HepG2 (cell line): ENCODE data around the gene STRN3. TPM values are rescaled to one million over a fixed set of nuclear protein-coding genes. Genes with fewer than 3 reads are reported as not detected.
A peak's percentile ranks its signal among the peaks of the same experiment; 100 is the strongest.

ENCODE experiments used
- ARNT ChIP-seq: fragments of 450-650 bp; IDR thresholded peaks from 2 replicates; pipeline ENCODE4 v1.6.1; 2017
- CHD4 ChIP-seq: fragments of 200-600 bp; sonication (generic); IDR thresholded peaks from 2 replicates; pipeline ENCODE4 v1.7.0; 2017; ENCODE audit warnings: mild to moderate bottlenecking, low read length, borderline replicate concordance
- DR1 ChIP-seq: sonication (generic); formaldehyde crosslinking; IDR thresholded peaks from 2 replicates; pipeline ENCODE4 v1.8.0; 2021; ENCODE audit warnings: mild to moderate bottlenecking, missing genetic modification reagents, inconsistent platforms
- FOXJ3 ChIP-seq: sonication (generic); formaldehyde crosslinking; IDR thresholded peaks from 2 replicates; pipeline ENCODE4 v1.4.0; 2020; ENCODE audit warnings: missing genetic modification reagents, mild to moderate bottlenecking, borderline replicate concordance
- GMEB2 ChIP-seq: IDR thresholded peaks from 2 replicates; pipeline ENCODE4 v1.6.1; 2016; ENCODE audit warnings: missing biosample characterization, missing genetic modification reagents, low read depth
- HMGA1 ChIP-seq: sonication (generic); formaldehyde crosslinking; conservative IDR thresholded peaks from 2 replicates; pipeline ENCODE4 v1.4.0; 2020; ENCODE audit warnings: missing genetic modification reagents
- IRF9 ChIP-seq: sonication (generic); formaldehyde crosslinking; IDR thresholded peaks from 2 replicates; pipeline ENCODE4 v1.8.0; 2022; ENCODE audit warnings: missing genetic modification reagents, mild to moderate bottlenecking, borderline replicate concordance
- KLF16 ChIP-seq, 2 experiments: sonication (generic) in 1 of 2; formaldehyde crosslinking in 1 of 2; IDR thresholded peaks; 2 replicates each; pipeline versions ENCODE4 v1.6.1 to v1.8.0; 2016 to 2023; ENCODE audit warnings: missing genetic modification reagents in 2 of 2, missing compliant biosample characterization in 1 of 2
- PAX8 ChIP-seq: sonication (generic); formaldehyde crosslinking; IDR thresholded peaks from 2 replicates; pipeline ENCODE4 v1.8.0; 2022; ENCODE audit warnings: mild to moderate bottlenecking, missing genetic modification reagents, borderline replicate concordance
- PRPF4 ChIP-seq: fragments of 200-400 bp; formaldehyde crosslinking; IDR thresholded peaks from 2 replicates; pipeline ENCODE4 v1.6.1; 2016; ENCODE audit warnings: low read length, low read depth; ENCODE audit not compliant: poor library complexity, severe bottlenecking
- RFX5 ChIP-seq: IDR thresholded peaks from 2 replicates; pipeline ENCODE4 v1.6.1; 2011; ENCODE audit warnings: low read depth, low read length, improper control_type of control experiment
- SNAPC5 ChIP-seq: sonication (generic); formaldehyde crosslinking; IDR thresholded peaks from 2 replicates; pipeline ENCODE4 v1.8.1; 2023; ENCODE audit warnings: mild to moderate bottlenecking, missing genetic modification reagents, borderline replicate concordance
- STAT5B ChIP-seq: sonication (generic); formaldehyde crosslinking; IDR thresholded peaks from 2 replicates; pipeline ENCODE4 v1.4.0; 2020; ENCODE audit warnings: missing genetic modification reagents
- TAF15 ChIP-seq: fragments of 200-400 bp; formaldehyde crosslinking; IDR thresholded peaks from one replicate; pipeline ENCODE4 v1.6.1; 2018; ENCODE audit warnings: mild to moderate bottlenecking, low read depth, low read length; ENCODE audit not compliant: poor library complexity, severe bottlenecking
- ZFP37 ChIP-seq: sonication (generic); formaldehyde crosslinking; IDR thresholded peaks from 2 replicates; pipeline ENCODE4 v1.4.0; 2020; ENCODE audit warnings: missing genetic modification reagents, borderline replicate concordance
- ZNF260 ChIP-seq: sonication (generic); formaldehyde crosslinking; IDR thresholded peaks from 2 replicates; pipeline ENCODE4 v1.4.0; 2020; ENCODE audit warnings: missing genetic modification reagents, low read depth, mild to moderate bottlenecking, borderline replicate concordance
- ZNF431 ChIP-seq: sonication (generic); formaldehyde crosslinking; IDR thresholded peaks from 2 replicates; pipeline ENCODE4 v1.9.0; 2022; ENCODE audit warnings: missing genetic modification reagents, low read depth, mild to moderate bottlenecking, borderline replicate concordance
- ZNF432 ChIP-seq: sonication (generic); formaldehyde crosslinking; IDR thresholded peaks from 2 replicates; pipeline ENCODE4 v1.5.0; 2020; ENCODE audit warnings: missing genetic modification reagents, mild to moderate bottlenecking, borderline replicate concordance
- ZNF672 ChIP-seq: sonication (generic); formaldehyde crosslinking; IDR thresholded peaks from 2 replicates; pipeline ENCODE4 v1.8.1; 2022; ENCODE audit warnings: missing genetic modification reagents
- ZNF776 ChIP-seq: sonication (generic); formaldehyde crosslinking; IDR thresholded peaks from 2 replicates; pipeline ENCODE4 v1.4.0; 2020; ENCODE audit warnings: mild to moderate bottlenecking, missing genetic modification reagents
- ZNF782 ChIP-seq: sonication (generic); formaldehyde crosslinking; IDR thresholded peaks from 2 replicates; pipeline ENCODE4 v1.4.0; 2020; ENCODE audit warnings: missing genetic modification reagents, mild to moderate bottlenecking, borderline replicate concordance
- polyA plus RNA-seq, 8 experiments: library from polyadenylated mRNA; depleted of rRNA in 3 of 8; stranded (reverse) in 7 of 8; unstranded in 1 of 8; fragments of >200 nt; fragmentation: Illumina TruSeq in 4 of 8; extraction: Trizol in 4 of 8; gene quantifications; 2 replicates each; pipeline versions ENCODE4 v1.2.1 to v1.2.3, GENCODE V29; 2011 to 2016; ENCODE audit warnings: low read depth in 4 of 8, missing spikeins in 1 of 8, mixed read lengths in 1 of 8; ENCODE audit not compliant: insufficient read depth in 1 of 8
- total RNA-seq, 5 experiments: library from RNA; depleted of rRNA; stranded (reverse); fragments of >200 nt; fragmentation: Illumina TruSeq; extraction: Trizol; gene quantifications; 2 replicates each; pipeline ENCODE4 v1.2.3, GENCODE V29; 2016; ENCODE audit warnings: low read depth in 1 of 5
- TF ChIP-seq, protein P1 (sequence below): sonication (generic); formaldehyde crosslinking; IDR thresholded peaks from 2 replicates; pipeline ENCODE4 v1.4.0; 2020; ENCODE audit warnings: missing genetic modification reagents, borderline replicate concordance

Gene STRN3
- total and polyA plus RNA-seq, 2 of the 13 experiments (the other 11 are each of a cell fraction or from before 2014, with no cell fraction given) = 49.4 to 123 TPM

DNA sequence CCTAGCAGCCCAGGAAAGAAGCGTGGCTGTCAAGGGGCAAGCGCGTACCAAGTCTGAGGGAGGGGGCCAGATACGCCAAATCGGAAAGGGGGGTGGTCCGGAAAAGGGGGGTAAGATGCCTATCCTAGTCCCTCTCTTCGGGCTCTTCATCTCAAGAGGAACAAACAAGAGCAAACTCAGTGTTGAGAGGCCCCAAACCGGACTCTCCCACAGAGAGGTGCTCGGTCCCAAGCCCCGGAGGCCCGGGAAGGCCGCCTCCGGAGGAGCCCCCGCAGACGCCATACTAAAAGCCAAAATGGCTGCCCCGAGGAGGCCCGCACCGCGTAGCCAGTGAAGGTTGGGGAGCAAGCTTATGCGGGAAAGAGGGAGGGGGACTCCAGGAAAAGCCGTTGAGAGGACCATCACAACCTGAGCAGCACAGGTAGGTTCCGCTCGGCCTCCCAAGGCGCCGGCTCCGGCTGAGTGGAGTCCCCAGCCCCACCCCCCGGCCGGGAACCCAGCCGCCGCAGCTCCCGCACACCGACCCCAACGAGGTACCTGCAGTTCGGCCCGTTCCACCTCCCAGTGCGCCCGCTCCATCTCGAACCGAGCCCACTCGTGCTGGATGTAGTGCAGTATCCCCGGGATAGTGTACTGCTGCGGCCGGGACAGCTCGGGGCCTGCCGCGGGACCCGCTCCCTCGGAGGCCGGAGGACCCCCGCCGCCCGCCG lies 657 bp downstream of the STRN3 start, which contains the start of gene AP4S1 (continued):
- no peak; the same call in 1 of the 2 replicates for TF ChIP-seq DR1 (CRISPR knock-in tag)
- TF ChIP-seq STAT5B = 0 out of 2 replicates have a peak, but pooled peaks have one; percentile 65
- TF ChIP-seq ZNF776 = peak; percentile 91
- no peak for TF ChIP-seq PRPF4
- peak; percentile 97 for TF ChIP-seq ZNF782 (CRISPR knock-in tag)
- no peak for TF ChIP-seq ARNT
- TF ChIP-seq, protein P1, sequence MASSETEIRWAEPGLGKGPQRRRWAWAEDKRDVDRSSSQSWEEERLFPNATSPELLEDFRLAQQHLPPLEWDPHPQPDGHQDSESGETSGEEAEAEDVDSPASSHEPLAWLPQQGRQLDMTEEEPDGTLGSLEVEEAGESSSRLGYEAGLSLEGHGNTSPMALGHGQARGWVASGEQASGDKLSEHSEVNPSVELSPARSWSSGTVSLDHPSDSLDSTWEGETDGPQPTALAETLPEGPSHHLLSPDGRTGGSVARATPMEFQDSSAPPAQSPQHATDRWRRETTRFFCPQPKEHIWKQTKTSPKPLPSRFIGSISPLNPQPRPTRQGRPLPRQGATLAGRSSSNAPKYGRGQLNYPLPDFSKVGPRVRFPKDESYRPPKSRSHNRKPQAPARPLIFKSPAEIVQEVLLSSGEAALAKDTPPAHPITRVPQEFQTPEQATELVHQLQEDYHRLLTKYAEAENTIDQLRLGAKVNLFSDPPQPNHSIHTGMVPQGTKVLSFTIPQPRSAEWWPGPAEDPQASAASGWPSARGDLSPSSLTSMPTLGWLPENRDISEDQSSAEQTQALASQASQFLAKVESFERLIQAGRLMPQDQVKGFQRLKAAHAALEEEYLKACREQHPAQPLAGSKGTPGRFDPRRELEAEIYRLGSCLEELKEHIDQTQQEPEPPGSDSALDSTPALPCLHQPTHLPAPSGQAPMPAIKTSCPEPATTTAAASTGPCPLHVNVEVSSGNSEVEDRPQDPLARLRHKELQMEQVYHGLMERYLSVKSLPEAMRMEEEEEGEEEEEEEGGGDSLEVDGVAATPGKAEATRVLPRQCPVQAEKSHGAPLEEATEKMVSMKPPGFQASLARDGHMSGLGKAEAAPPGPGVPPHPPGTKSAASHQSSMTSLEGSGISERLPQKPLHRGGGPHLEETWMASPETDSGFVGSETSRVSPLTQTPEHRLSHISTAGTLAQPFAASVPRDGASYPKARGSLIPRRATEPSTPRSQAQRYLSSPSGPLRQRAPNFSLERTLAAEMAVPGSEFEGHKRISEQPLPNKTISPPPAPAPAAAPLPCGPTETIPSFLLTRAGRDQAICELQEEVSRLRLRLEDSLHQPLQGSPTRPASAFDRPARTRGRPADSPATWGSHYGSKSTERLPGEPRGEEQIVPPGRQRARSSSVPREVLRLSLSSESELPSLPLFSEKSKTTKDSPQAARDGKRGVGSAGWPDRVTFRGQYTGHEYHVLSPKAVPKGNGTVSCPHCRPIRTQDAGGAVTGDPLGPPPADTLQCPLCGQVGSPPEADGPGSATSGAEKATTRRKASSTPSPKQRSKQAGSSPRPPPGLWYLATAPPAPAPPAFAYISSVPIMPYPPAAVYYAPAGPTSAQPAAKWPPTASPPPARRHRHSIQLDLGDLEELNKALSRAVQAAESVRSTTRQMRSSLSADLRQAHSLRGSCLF (CRISPR knock-in tag) = peak; percentile 82; the same call in 1 of the 2 replicates
- peak; percentile 65; the same call in 1 of the 2 replicates for TF ChIP-seq ZFP37 (CRISPR knock-in tag)
- TF ChIP-seq ZNF432 = no peak
- TF ChIP-seq FOXJ3 (CRISPR knock-in tag) = no peak
- no peak; a peak in 1 of 4 replicates for TF ChIP-seq KLF16 (CRISPR knock-in tag; IDR thresholded peaks at IDR 0.05)
- TF ChIP-seq SNAPC5 (CRISPR knock-in tag) = peak; percentile 24; the same call in 1 of the 2 replicates
- no peak for TF ChIP-seq CHD4
- TF ChIP-seq ZNF672 = no peak
- TF ChIP-seq RFX5 = no peak
- TF ChIP-seq ZNF260 = no peak
- peak; percentile 78; the same call in 1 of the 2 replicates for TF ChIP-seq PAX8 (CRISPR knock-in tag)
- no peak for TF ChIP-seq ZNF431
- no peak for TF ChIP-seq HMGA1
- peak; percentile 92 for TF ChIP-seq TAF15
- TF ChIP-seq GMEB2 (CRISPR knock-in tag) = no peak
- TF ChIP-seq IRF9 (CRISPR knock-in tag) = peak; percentile 71
